A549 (cell line): ENCODE measurements around the gene AQP12B. TPM values are rescaled to one million over a fixed set of nuclear protein-coding genes. Genes with fewer than 3 reads are reported as not detected.

Experiments
- ATAC-seq, 2 experiments: fragments of 200-7000 bp in 1 of 2; fragments of >200 bp in 1 of 2; cut with Nextera tagmentation in 1 of 2; cut with Tn5 transposase in 1 of 2; 3 replicates each; pipeline versions ENCODE4 v1.8.0 to v1.9.1; 2018 to 2020; ENCODE audit warnings: mild to moderate bottlenecking in 1 of 2, moderate library complexity in 1 of 2
- CTCF ChIA-PET: fragments of 300-600 bp; sonication (Branson Sonifier 250); formaldehyde crosslinking; extraction: SDS; loops from one replicate; lab custom pipeline; 2021; ENCODE audit warnings: antibody characterized with exemption, inconsistent platforms; lab: Yijun Ruan, JAX
- POLR2A ChIA-PET: fragments of 350-600 bp; formaldehyde crosslinking; extraction: SDS; loops from one replicate; lab custom pipeline; 2021; ENCODE audit warnings: antibody characterized with exemption, inconsistent platforms; lab: Yijun Ruan, JAX
- DNase-seq, 2 experiments: peaks; one replicate each; pipeline versions ENCODE4 v3.0.0 to v3.0.0-alpha.2; 2011 to 2016; ENCODE audit warnings: low read depth in 1 of 2, low spot score in 1 of 2
- FAIRE-seq: peaks from 2 replicates; lab custom pipeline; 2011; peaks lifted over from hg19 to GRCh38; lab: Jason Lieb, UNC
- H3K27ac ChIP-seq, 2 experiments: fragments of >200 bp; sonication (Bioruptor Twin); formaldehyde crosslinking; 3 replicates each; pipeline ENCODE4 v1.5.1; 2016 to 2017
- H3K4me1 ChIP-seq: fragments of >200 bp; sonication (Bioruptor Twin); formaldehyde crosslinking; 3 replicates; pipeline ENCODE4 v1.6.1; 2016
- H3K4me2 ChIP-seq: fragments of >200 bp; sonication (Bioruptor Twin); formaldehyde crosslinking; 3 replicates; pipeline ENCODE4 v1.6.1; 2016
- H3K4me3 ChIP-seq: fragments of >200 bp; sonication (Bioruptor Twin); formaldehyde crosslinking; 3 replicates; pipeline ENCODE4 v1.5.1; 2016
- H3K9me3 ChIP-seq: fragments of >200 bp; sonication (Bioruptor Twin); formaldehyde crosslinking; 3 replicates; pipeline ENCODE4 v1.6.1; 2016
- BHLHE40 ChIP-seq: IDR thresholded peaks from 2 replicates; pipeline ENCODE4 v1.6.1; 2012; ENCODE audit warnings: low read depth, low read length, inconsistent platforms
- CHD2 ChIP-seq: fragments of 150-350 bp; IDR thresholded peaks from 2 replicates; pipeline ENCODE4 v1.6.1; 2014; ENCODE audit warnings: low read length; ENCODE audit not compliant: partially characterized antibody
- CHD4 ChIP-seq: fragments of 200-600 bp; sonication (generic); IDR thresholded peaks from 2 replicates; pipeline ENCODE4 v1.6.1; 2016; ENCODE audit warnings: antibody characterized with exemption, mild to moderate bottlenecking, borderline replicate concordance
- EHF ChIP-seq: fragments of 250-450 bp; sonication (Bioruptor Pico); IDR thresholded peaks from 2 replicates; pipeline ENCODE4 v1.5.0; 2020; ENCODE audit warnings: mild to moderate bottlenecking
- GATA3 ChIP-seq: IDR thresholded peaks from 2 replicates; pipeline ENCODE4 v1.6.1; 2012; ENCODE audit warnings: borderline replicate concordance
- HDAC2 ChIP-seq: fragments of 200-600 bp; sonication (generic); IDR thresholded peaks from 2 replicates; pipeline ENCODE4 v1.6.1; 2016
- HOXB13 ChIP-seq: fragments of 250-450 bp; sonication (Bioruptor Pico); IDR thresholded peaks from 2 replicates; pipeline ENCODE4 v1.5.0; 2020; ENCODE audit warnings: low read depth, mild to moderate bottlenecking, moderate library complexity
- JUN ChIP-seq, 2 experiments: fragments of >200 bp; sonication (Bioruptor Twin); formaldehyde crosslinking; IDR thresholded peaks; 2 replicates in 1 of 2; 3 replicates in 1 of 2; pipeline ENCODE4 v1.6.1; 2016 to 2017
- JUNB ChIP-seq: fragments of >200 bp; sonication (Bioruptor Twin); formaldehyde crosslinking; IDR thresholded peaks from 2 replicates; pipeline ENCODE4 v1.6.1; 2016
- NFE2L2 ChIP-seq: fragments of 150-350 bp; conservative IDR thresholded peaks from 2 replicates; pipeline ENCODE4 v1.6.1; 2014; ENCODE audit warnings: low read length
- NPAS2 ChIP-seq: fragments of 250-450 bp; sonication (Bioruptor Pico); IDR thresholded peaks from 2 replicates; pipeline ENCODE4 v1.8.0; 2022; ENCODE audit warnings: mild to moderate bottlenecking, moderate library complexity, borderline replicate concordance
- NR3C1 ChIP-seq: fragments of >200 bp; sonication (Bioruptor Twin); formaldehyde crosslinking; IDR thresholded peaks from 3 replicates; pipeline ENCODE4 v1.6.1; 2017
- POLR2AphosphoS2 ChIP-seq: conservative IDR thresholded peaks from 2 replicates; pipeline ENCODE4 v1.6.1; 2012; ENCODE audit warnings: low read length, improper control_type of control experiment, inconsistent platforms
- RCOR1 ChIP-seq: fragments of 150-350 bp; IDR thresholded peaks from 2 replicates; pipeline ENCODE4 v1.6.1; 2014; ENCODE audit warnings: antibody characterized with exemption, low read length, low read depth
- RNF2 ChIP-seq: fragments of 200-600 bp; sonication (generic); IDR thresholded peaks from 2 replicates; pipeline ENCODE4 v1.6.1; 2016; ENCODE audit warnings: low read depth, mild to moderate bottlenecking, antibody characterized with exemption, moderate library complexity, borderline replicate concordance
- SMC3 ChIP-seq: fragments of >200 bp; sonication (Bioruptor Twin); formaldehyde crosslinking; IDR thresholded peaks from 3 replicates; pipeline ENCODE4 v1.6.1; 2018; ENCODE audit warnings: inconsistent platforms
- TP53 ChIP-seq: fragments of 250-450 bp; sonication (Bioruptor Pico); IDR thresholded peaks from 2 replicates; pipeline ENCODE4 v1.5.0; 2021; ENCODE audit warnings: mild to moderate bottlenecking, moderate library complexity
- ZC3H11A ChIP-seq: fragments of 450-650 bp; IDR thresholded peaks from 2 replicates; pipeline ENCODE4 v1.6.1; 2014; ENCODE audit warnings: antibody characterized with exemption, mild to moderate bottlenecking
- WGBS: methylation state at CpG from one replicate; pipeline ENCODE4 v1.1.6; 2017; ENCODE audit errors: missing lambda C conversion rate; 5-methylcytosine and 5-hydroxymethylcytosine counted together
- polyA plus RNA-seq, 4 experiments: library from polyadenylated mRNA; depleted of rRNA in 3 of 4; stranded (reverse); fragments of >200 nt; fragmentation: RNase III in 1 of 4; extraction: RNeasy Plus Mini Kit Qiagen cat#74134 plus additional on column Dnase treatment in 1 of 4; gene quantifications; 2 replicates in 3 of 4; 3 replicates in 1 of 4; pipeline ENCODE4 v1.2.3, GENCODE V29; 2011 to 2017
- TF ChIP-seq, protein P1 (sequence below): fragments of 250-450 bp; sonication (Bioruptor Pico); IDR thresholded peaks from 2 replicates; pipeline ENCODE4 v1.5.0; 2020; ENCODE audit warnings: low read depth, mild to moderate bottlenecking, moderate library complexity
- TF ChIP-seq, protein P2 (sequence below): IDR thresholded peaks from 2 replicates; pipeline ENCODE4 v1.6.1; 2012; ENCODE audit warnings: low read depth, borderline replicate concordance
- TF ChIP-seq, protein P3 (sequence below): fragments of 450-650 bp; IDR thresholded peaks from 2 replicates; pipeline ENCODE4 v1.6.1; 2014; ENCODE audit warnings: antibody characterized with exemption
- TF ChIP-seq, protein P4 (sequence below): fragments of 150-350 bp; IDR thresholded peaks from 2 replicates; pipeline ENCODE4 v1.6.1; 2014; ENCODE audit warnings: low read depth, mild to moderate bottlenecking, low read length
- TF ChIP-seq, protein P5 (sequence below): IDR thresholded peaks from 2 replicates; pipeline ENCODE4 v1.6.1; 2012
- TF ChIP-seq, protein P6 (sequence below): IDR thresholded peaks from 2 replicates; pipeline ENCODE4 v1.6.1; 2012
- TF ChIP-seq, protein P7 (sequence below): fragments of 250-450 bp; sonication (Bioruptor Pico); IDR thresholded peaks from 2 replicates; pipeline ENCODE4 v1.5.0; 2021; ENCODE audit warnings: mild to moderate bottlenecking, moderate library complexity, borderline replicate concordance

AQP12B gene
- polyA plus RNA-seq, 2 of the 4 experiments (the other 2 are of a cell fraction): not detected

DNA sequence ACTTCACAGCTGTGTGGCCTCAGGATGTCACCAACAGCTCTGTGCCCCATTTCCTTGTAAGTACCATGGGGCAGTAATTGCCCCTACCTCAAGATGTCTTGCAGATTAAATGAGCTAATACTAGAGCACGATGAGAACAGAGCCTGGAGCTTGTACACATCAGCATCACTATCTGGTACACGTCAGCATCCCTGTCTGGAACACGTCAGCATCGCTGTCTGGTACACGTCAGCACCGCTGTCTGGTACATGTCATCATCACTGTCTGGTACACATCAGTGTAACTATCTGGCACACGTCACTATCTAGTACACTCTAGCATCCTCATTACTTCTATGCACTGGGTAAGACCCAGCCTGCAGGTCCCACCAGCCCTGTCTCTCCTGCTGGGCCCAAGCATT lies 46.1 kb upstream of the AQP12B start:
- ChIA-PET CTCF (no interaction called here), POLR2A (no interaction called here)
- FAIRE-seq (no peak), DNase-seq (no peak), ATAC-seq (no peak)
- no peak overlapping the region for H3K4me2 ChIP-seq
- WGBS: 59% methylated on average over 7 of the region's 7 CpGs
- no peaks in the 10 kb centered on the region for H3K4me1 ChIP-seq
- H3K27ac ChIP-seq: no peak overlapping the region
- TF ChIP-seq, protein P1, sequence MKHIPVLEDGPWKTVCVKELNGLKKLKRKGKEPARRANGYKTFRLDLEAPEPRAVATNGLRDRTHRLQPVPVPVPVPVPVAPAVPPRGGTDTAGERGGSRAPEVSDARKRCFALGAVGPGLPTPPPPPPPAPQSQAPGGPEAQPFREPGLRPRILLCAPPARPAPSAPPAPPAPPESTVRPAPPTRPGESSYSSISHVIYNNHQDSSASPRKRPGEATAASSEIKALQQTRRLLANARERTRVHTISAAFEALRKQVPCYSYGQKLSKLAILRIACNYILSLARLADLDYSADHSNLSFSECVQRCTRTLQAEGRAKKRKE (CRISPR knock-in tag): no peak
- TF ChIP-seq RNF2 (no peak), JUNB (no peak), CHD4 (no peak)
- TF ChIP-seq, protein P2, sequence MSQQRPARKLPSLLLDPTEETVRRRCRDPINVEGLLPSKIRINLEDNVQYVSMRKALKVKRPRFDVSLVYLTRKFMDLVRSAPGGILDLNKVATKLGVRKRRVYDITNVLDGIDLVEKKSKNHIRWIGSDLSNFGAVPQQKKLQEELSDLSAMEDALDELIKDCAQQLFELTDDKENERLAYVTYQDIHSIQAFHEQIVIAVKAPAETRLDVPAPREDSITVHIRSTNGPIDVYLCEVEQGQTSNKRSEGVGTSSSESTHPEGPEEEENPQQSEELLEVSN: no peak
- no peak overlapping the region for H3K4me3 ChIP-seq
- no peaks in the 10 kb centered on the region for H3K9me3 ChIP-seq

DNA sequence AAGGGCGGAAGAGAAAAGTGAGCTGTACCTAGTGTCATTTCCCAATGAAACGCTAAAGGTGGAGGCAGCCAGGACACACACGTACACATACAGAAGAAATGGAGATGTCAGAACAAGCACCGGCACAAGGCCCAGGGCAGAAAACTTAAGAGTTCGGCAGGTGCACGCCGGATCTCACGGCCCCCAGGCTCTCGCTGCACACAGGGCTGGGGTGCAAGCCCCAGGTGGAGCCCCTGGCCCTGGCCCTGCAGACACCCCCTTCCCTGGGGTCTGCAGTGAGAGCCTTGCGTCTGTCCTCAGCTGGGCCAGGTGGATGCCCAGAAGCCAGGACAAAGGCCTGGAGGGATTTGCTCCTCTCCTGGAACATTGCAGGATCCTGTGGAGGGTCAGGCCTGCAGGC lies 45.7 kb upstream of the AQP12B start:
- WGBS: 68% methylated on average over 10 of the region's 10 CpGs
- Histone ChIP-seq H3K9me3 (no peaks in the 10 kb centered on the region), H3K4me2 (no peak overlapping the region), H3K27ac (no peak overlapping the region), H3K4me1 (no peaks in the 10 kb centered on the region), H3K4me3 (no peak overlapping the region)
- no peak for FAIRE-seq
- no peak for ATAC-seq
- CTCF ChIA-PET: no interaction called here
- no peak for DNase-seq
- POLR2A ChIA-PET: no interaction called here
- TF ChIP-seq, protein P3, sequence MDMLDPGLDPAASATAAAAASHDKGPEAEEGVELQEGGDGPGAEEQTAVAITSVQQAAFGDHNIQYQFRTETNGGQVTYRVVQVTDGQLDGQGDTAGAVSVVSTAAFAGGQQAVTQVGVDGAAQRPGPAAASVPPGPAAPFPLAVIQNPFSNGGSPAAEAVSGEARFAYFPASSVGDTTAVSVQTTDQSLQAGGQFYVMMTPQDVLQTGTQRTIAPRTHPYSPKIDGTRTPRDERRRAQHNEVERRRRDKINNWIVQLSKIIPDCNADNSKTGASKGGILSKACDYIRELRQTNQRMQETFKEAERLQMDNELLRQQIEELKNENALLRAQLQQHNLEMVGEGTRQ: no peak
- TF ChIP-seq, protein P4, sequence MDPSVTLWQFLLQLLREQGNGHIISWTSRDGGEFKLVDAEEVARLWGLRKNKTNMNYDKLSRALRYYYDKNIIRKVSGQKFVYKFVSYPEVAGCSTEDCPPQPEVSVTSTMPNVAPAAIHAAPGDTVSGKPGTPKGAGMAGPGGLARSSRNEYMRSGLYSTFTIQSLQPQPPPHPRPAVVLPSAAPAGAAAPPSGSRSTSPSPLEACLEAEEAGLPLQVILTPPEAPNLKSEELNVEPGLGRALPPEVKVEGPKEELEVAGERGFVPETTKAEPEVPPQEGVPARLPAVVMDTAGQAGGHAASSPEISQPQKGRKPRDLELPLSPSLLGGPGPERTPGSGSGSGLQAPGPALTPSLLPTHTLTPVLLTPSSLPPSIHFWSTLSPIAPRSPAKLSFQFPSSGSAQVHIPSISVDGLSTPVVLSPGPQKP: no peak
- TF ChIP-seq HOXB13: no peak
- no peak for TF ChIP-seq EHF (CRISPR knock-in tag)
- no peak for TF ChIP-seq RNF2
- TF ChIP-seq, protein P5, sequence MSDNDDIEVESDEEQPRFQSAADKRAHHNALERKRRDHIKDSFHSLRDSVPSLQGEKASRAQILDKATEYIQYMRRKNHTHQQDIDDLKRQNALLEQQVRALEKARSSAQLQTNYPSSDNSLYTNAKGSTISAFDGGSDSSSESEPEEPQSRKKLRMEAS: no peak
- TF ChIP-seq TP53 (CRISPR knock-in tag): no peak
- TF ChIP-seq NR3C1: no peak
- TF ChIP-seq JUN (IDR thresholded peaks at IDR 0.05): no peak
- TF ChIP-seq NFE2L2: no peak
- no peak for TF ChIP-seq ZC3H11A

DNA sequence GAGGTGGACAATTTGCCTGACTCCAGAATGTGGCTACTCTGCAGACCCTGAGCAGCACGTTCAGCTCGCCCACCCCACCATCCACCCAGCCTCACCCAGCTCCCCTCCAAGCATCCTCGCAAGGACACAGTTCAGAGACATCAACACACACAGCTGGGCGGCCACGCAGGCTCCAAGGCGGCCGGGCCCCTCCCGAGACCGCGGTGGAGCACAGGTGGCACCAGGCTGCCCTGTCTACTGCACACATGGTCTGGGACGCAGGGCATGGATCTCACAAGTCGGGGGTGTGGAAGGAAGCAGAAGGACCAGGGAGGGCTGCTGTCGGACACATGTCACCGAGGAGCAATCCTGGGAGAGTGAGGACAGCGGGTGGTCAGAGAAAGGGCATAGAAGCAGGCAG lies 45.2 kb upstream of the AQP12B start:
- ChIA-PET POLR2A (no interaction called here), CTCF (no interaction called here)
- DNase-seq: no peak
- TF ChIP-seq, protein P6, sequence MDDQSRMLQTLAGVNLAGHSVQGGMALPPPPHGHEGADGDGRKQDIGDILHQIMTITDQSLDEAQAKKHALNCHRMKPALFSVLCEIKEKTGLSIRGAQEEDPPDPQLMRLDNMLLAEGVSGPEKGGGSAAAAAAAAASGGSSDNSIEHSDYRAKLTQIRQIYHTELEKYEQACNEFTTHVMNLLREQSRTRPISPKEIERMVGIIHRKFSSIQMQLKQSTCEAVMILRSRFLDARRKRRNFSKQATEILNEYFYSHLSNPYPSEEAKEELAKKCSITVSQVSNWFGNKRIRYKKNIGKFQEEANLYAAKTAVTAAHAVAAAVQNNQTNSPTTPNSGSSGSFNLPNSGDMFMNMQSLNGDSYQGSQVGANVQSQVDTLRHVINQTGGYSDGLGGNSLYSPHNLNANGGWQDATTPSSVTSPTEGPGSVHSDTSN: no peak
- TF ChIP-seq, protein P7, sequence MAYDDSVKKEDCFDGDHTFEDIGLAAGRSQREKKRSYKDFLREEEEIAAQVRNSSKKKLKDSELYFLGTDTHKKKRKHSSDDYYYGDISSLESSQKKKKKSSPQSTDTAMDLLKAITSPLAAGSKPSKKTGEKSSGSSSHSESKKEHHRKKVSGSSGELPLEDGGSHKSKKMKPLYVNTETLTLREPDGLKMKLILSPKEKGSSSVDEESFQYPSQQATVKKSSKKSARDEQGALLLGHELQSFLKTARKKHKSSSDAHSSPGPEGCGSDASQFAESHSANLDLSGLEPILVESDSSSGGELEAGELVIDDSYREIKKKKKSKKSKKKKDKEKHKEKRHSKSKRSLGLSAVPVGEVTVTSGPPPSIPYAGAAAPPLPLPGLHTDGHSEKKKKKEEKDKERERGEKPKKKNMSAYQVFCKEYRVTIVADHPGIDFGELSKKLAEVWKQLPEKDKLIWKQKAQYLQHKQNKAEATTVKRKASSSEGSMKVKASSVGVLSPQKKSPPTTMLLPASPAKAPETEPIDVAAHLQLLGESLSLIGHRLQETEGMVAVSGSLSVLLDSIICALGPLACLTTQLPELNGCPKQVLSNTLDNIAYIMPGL (CRISPR knock-in tag): no peak
- no peak for TF ChIP-seq NPAS2 (CRISPR knock-in tag)
- no peak for TF ChIP-seq POLR2AphosphoS2
- TF ChIP-seq SMC3: no peak
- TF ChIP-seq RNF2: no peak
- TF ChIP-seq GATA3: no peak
- TF ChIP-seq BHLHE40: no peak
- TF ChIP-seq RCOR1: no peak
- TF ChIP-seq, protein P1 (CRISPR knock-in tag): no peak
- no peak for TF ChIP-seq CHD2
- TF ChIP-seq HDAC2: no peak
- no peaks in the 10 kb centered on the region for H3K4me1 ChIP-seq
- 47% methylated on average over 7 of the region's 15 CpGs for WGBS
- no peak for ATAC-seq
- FAIRE-seq: no peak
- H3K27ac ChIP-seq: no peak overlapping the region
- H3K9me3 ChIP-seq: no peaks in the 10 kb centered on the region
- no peak overlapping the region for H3K4me3 ChIP-seq
- no peak overlapping the region for H3K4me2 ChIP-seq
